Measurements from ENCODE around the gene TEX19. TPM values are rescaled to one million over a fixed set of nuclear protein-coding genes. Genes with fewer than 3 reads are reported as not detected.

Gene TEX19
- total and polyA plus RNA-seq, 10 of the 15 experiments (the other 5 are each of a cell fraction or from before 2014, with no cell fraction given), result 0.03 to 0.32 (median 0.13) TPM; not detected in 3

DNA sequence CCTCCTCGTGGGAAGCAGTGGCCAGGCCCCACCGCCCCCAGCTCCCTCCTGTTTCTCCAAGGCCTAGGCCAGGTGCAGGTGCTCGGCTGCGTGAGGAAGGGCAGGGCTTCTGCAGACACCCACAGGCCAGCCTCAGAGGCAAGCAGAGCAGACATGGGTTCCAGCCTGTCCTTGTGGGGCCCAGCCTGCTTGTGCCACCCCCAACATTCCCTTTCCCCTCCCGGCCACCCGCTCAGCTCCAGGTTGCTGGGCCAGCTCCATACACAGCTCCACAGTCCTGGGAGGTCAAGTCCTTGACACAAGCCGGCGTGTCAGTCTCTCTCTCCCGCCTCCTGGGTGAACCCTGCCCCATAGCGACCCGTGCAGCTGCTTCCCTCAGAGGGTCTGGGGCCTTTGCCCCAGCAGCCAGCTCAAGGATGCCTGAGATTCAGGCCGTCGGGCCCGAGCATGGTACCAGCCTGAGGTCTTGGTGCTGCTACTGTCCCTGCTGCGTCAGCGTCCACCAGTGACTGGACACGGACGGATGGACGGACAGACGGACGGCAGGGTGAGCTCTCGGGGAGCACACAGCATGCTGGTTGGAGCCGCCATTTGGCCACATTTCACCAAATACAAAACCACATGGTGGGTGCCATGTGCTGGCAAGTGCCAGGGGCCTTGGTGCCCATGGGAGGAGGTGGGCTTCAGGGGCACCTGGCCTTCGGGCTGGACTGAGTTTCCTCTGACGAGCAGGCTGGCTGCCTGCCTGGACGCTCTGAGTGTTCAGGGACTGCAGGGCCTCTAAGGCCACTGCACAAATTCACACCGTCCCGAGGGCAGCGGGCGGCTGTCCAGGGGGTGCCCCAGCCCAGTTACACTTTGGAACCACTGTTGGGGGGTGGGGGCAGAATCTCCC, 33.5 kb upstream of the TEX19 start:
- intact Hi-C loops (cut with micrococcal nuclease; ENCODE audit: unreplicated experiment), result no loop called here
- no peaks in the 10 kb centered on the region for H4K20me1 ChIP-seq (ENCODE audit: control insufficient read depth, insufficient read depth)
- H3K27me3 ChIP-seq (replicated peaks in 1 of 2; ENCODE audit: control insufficient read depth in 2 of 2, insufficient read depth in 2 of 2, low read length in 1 of 2), result no peaks in the 10 kb centered on the region; a peak in 1 of 4 replicates
- H3K9ac ChIP-seq (ENCODE audit: control insufficient read depth, insufficient read depth, low read length), result no peak overlapping the region
- no peaks in the 10 kb centered on the region for H3K36me3 ChIP-seq (ENCODE audit: control insufficient read depth in 2 of 2, insufficient read depth in 2 of 2, low read length in 1 of 2)
- H3K27ac ChIP-seq (ENCODE audit: control insufficient read depth, insufficient read depth), result no peak overlapping the region
- H3K4me2 ChIP-seq (ENCODE audit: control insufficient read depth, insufficient read depth), result no peak overlapping the region
- no peaks in the 10 kb centered on the region; the same call in 2 of the 3 replicates for H3K9me3 ChIP-seq (replicated peaks; ENCODE audit: control insufficient read depth, insufficient read depth, low read length)
- ChIA-PET POLR2A (interaction anchor here (1.1 to 1.2 kb wide), 2 partner anchors 22 to 27 kb away, joined by 3 to 6 read pairs; no protein-coding TSS in a partner anchor), SMC1A (ENCODE audit: uncharacterized antibody, unreplicated experiment) (interaction anchor here (1.1 kb wide), 2 partner anchors 25 to 119 kb away, joined by 3 read pairs; no protein-coding TSS in a partner anchor), RAD21 (ENCODE audit: unreplicated experiment) (interaction anchor here (1.4 to 6.5 kb wide), 2 partner anchors 16 to 25 kb away, joined by 3 to 77 read pairs; no protein-coding TSS in a partner anchor), CTCF (interaction anchor here (1.2 to 6.2 kb wide), 3 partner anchors 24 to 89 kb away, joined by 3 to 94 read pairs (median 4); no protein-coding TSS in a partner anchor)
- H3K79me2 ChIP-seq (ENCODE audit: control insufficient read depth, insufficient read depth, low read length), result no peaks in the 10 kb centered on the region
- no TSS peak for BruUV-seq (replicated peaks)
- ATAC-seq (no peak), DNase-seq (ENCODE audit: low read depth, low spot score) (no peak), FAIRE-seq (no peak)
- TF ChIP-seq, protein P1, sequence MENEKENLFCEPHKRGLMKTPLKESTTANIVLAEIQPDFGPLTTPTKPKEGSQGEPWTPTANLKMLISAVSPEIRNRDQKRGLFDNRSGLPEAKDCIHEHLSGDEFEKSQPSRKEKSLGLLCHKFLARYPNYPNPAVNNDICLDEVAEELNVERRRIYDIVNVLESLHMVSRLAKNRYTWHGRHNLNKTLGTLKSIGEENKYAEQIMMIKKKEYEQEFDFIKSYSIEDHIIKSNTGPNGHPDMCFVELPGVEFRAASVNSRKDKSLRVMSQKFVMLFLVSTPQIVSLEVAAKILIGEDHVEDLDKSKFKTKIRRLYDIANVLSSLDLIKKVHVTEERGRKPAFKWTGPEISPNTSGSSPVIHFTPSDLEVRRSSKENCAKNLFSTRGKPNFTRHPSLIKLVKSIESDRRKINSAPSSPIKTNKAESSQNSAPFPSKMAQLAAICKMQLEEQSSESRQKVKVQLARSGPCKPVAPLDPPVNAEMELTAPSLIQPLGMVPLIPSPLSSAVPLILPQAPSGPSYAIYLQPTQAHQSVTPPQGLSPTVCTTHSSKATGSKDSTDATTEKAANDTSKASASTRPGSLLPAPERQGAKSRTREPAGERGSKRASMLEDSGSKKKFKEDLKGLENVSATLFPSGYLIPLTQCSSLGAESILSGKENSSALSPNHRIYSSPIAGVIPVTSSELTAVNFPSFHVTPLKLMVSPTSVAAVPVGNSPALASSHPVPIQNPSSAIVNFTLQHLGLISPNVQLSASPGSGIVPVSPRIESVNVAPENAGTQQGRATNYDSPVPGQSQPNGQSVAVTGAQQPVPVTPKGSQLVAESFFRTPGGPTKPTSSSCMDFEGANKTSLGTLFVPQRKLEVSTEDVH (IDR thresholded peaks at IDR 0.05; ENCODE audit: low read depth, partially characterized antibody), result no peak
- TF ChIP-seq BACH1 (IDR thresholded peaks at IDR 0.05; ENCODE audit: borderline replicate concordance), result no peak
- TF ChIP-seq TARDBP (IDR thresholded peaks at IDR 0.05; ENCODE audit: borderline replicate concordance), result no peak
- no peak for TF ChIP-seq BCL11A (IDR thresholded peaks at IDR 0.05; ENCODE audit: low read depth, low read length)
- TF ChIP-seq, protein P2, sequence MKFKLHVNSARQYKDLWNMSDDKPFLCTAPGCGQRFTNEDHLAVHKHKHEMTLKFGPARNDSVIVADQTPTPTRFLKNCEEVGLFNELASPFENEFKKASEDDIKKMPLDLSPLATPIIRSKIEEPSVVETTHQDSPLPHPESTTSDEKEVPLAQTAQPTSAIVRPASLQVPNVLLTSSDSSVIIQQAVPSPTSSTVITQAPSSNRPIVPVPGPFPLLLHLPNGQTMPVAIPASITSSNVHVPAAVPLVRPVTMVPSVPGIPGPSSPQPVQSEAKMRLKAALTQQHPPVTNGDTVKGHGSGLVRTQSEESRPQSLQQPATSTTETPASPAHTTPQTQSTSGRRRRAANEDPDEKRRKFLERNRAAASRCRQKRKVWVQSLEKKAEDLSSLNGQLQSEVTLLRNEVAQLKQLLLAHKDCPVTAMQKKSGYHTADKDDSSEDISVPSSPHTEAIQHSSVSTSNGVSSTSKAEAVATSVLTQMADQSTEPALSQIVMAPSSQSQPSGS (IDR thresholded peaks at IDR 0.05; ENCODE audit: low read length), result no peak
- TF ChIP-seq, protein P3, sequence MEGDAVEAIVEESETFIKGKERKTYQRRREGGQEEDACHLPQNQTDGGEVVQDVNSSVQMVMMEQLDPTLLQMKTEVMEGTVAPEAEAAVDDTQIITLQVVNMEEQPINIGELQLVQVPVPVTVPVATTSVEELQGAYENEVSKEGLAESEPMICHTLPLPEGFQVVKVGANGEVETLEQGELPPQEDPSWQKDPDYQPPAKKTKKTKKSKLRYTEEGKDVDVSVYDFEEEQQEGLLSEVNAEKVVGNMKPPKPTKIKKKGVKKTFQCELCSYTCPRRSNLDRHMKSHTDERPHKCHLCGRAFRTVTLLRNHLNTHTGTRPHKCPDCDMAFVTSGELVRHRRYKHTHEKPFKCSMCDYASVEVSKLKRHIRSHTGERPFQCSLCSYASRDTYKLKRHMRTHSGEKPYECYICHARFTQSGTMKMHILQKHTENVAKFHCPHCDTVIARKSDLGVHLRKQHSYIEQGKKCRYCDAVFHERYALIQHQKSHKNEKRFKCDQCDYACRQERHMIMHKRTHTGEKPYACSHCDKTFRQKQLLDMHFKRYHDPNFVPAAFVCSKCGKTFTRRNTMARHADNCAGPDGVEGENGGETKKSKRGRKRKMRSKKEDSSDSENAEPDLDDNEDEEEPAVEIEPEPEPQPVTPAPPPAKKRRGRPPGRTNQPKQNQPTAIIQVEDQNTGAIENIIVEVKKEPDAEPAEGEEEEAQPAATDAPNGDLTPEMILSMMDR (IDR thresholded peaks at IDR 0.05 in 2 of 3, conservative IDR thresholded peaks at IDR 0.05 in 1 of 3; ENCODE audit: control insufficient read depth in 2 of 3, extremely low read depth in 1 of 3, insufficient read depth in 1 of 3, low read depth in 3 of 3, low read length in 3 of 3), result no peak
- no peak for TF ChIP-seq LARP7 (IDR thresholded peaks at IDR 0.05)
- TF ChIP-seq ZSCAN29 (IDR thresholded peaks at IDR 0.05), result no peak
- TF ChIP-seq RAD51 (IDR thresholded peaks at IDR 0.05), result no peak
- no peak for TF ChIP-seq BRCA1 (IDR thresholded peaks at IDR 0.05; ENCODE audit: low read depth, low read length)
- TF ChIP-seq CBX3 (IDR thresholded peaks at IDR 0.05; ENCODE audit: borderline replicate concordance, low read depth), result no peak
- 35% methylated on average over 30 of the region's 30 CpGs for WGBS (ENCODE audit: insufficient coverage, insufficient replicate concordance, low lambda C conversion rate, missing lambda C conversion rate)
- in situ Hi-C loops (cut with MboI), result no loop called here
- H3K4me3 ChIP-seq, result no peak overlapping the region
- H2AFZ ChIP-seq (ENCODE audit: control insufficient read depth, low read depth, low read length), result no peak overlapping the region
- H3K4me1 ChIP-seq (ENCODE audit: control insufficient read depth, insufficient read depth, low read length), result no peaks in the 10 kb centered on the region; the same call in 1 of the 2 replicates
